ENCODE data around the gene NELFB.
A peak's percentile ranks its signal among the peaks of the same experiment; 100 is the strongest.

Gene NELFB

GRCh38 chr9:137293482-137294090 is 38.5 kb downstream of the NELFB start:
- no peak for DNase-seq

GRCh38 chr9:137294091-137294680 is 39.1 kb downstream of the NELFB start:
- peak; percentile 87 for DNase-seq

GRCh38 chr9:137294681-137295237 is 39.6 kb downstream of the NELFB start:
- peak; percentile 76 for DNase-seq

GRCh38 chr9:137295238-137295811 is 40.2 kb downstream of the NELFB start:
- DNase-seq: peak; percentile 76

GRCh38 chr9:137295849-137296669 is 40.9 kb downstream of the NELFB start:
- no peak for DNase-seq

GRCh38 chr9:137296670-137297664 is 41.8 kb downstream of the NELFB start:
- DNase-seq: no peak

GRCh38 chr9:137297966-137298365 is 42.8 kb downstream of the NELFB start:
- DNase-seq: no peak

- no peak for DNase-seq
These were observed 43.5 kb downstream of the NELFB start for GRCh38 chr9:137298401-137299202.

GRCh38 chr9:137299203-137299565 is 44.1 kb downstream of the NELFB start:
- DNase-seq: no peak

- peak; percentile 64 for DNase-seq
These were observed 44.8 kb downstream of the NELFB start for GRCh38 chr9:137299938-137300337.

- no peak for DNase-seq
These were observed 45.5 kb downstream of the NELFB start for GRCh38 chr9:137300567-137301080.

- DNase-seq: peak; percentile 70
These were observed 46.2 kb downstream of the NELFB start for GRCh38 chr9:137301081-137301947.

GRCh38 chr9:137302118-137302448 is 47.0 kb downstream of the NELFB start, which contains the start of gene NRARP:
TSS of gene NRARP (minus strand) at chr9:137302271. CDS start at chr9:137301928, 343 bp downstream.
- DNase-seq: peak; percentile 94

- DNase-seq: peak; percentile 77
These were observed 47.5 kb downstream of the NELFB start for GRCh38 chr9:137302449-137303150.

- DNase-seq: peak; percentile 36
These were observed 48.2 kb downstream of the NELFB start for GRCh38 chr9:137303151-137303892.

GRCh38 chr9:137303893-137304382 is 48.8 kb downstream of the NELFB start:
- DNase-seq: no peak

- peak; percentile 58 for DNase-seq
These were observed 49.4 kb downstream of the NELFB start for GRCh38 chr9:137304383-137305059.
